SK-N-SH (cell line): ENCODE results near the gene CD79A.

Experiments
- EP300 ChIP-seq, 2 experiments: IDR thresholded peaks; 2 replicates each; pipeline versions ENCODE4 v1.4.0 to v1.6.1; 2012; ENCODE audit warnings: borderline replicate concordance in 1 of 2, low read depth in 1 of 2, low read length in 1 of 2
- EZH2phosphoT487 ChIP-seq: fragments of 200-600 bp; sonication (generic); IDR thresholded peaks from 2 replicates; pipeline ENCODE4 v1.6.1; 2017; ENCODE audit warnings: low read depth, mixed run types, mild to moderate bottlenecking, antibody characterized with exemption, moderate library complexity, borderline replicate concordance
- FOXJ3 ChIP-seq: sonication (generic); formaldehyde crosslinking; IDR thresholded peaks from 2 replicates; pipeline ENCODE4 v1.5.1; 2020; ENCODE audit warnings: mild to moderate bottlenecking, missing genetic modification reagents
- GABPA ChIP-seq: IDR thresholded peaks from 2 replicates; pipeline ENCODE4 v1.4.0; 2012; ENCODE audit warnings: low read depth, mild to moderate bottlenecking
- JUND ChIP-seq: IDR thresholded peaks from 2 replicates; pipeline ENCODE4 v1.4.0; 2012
- RCOR1 ChIP-seq: fragments of 150-350 bp; IDR thresholded peaks from 2 replicates; pipeline ENCODE4 v1.6.1; 2017; ENCODE audit warnings: antibody characterized with exemption, low read length
- SMC3 ChIP-seq: IDR thresholded peaks from 2 replicates; pipeline ENCODE4 v1.6.1; 2012; ENCODE audit warnings: low read depth, low read length, improper control_type of control experiment
- TF ChIP-seq, protein P1 (sequence below): fragments of 200-600 bp; sonication (generic); IDR thresholded peaks from 2 replicates; pipeline ENCODE4 v1.6.1; 2017; ENCODE audit warnings: antibody characterized with exemption, mild to moderate bottlenecking, moderate library complexity
- TF ChIP-seq, protein P2 (sequence below): IDR thresholded peaks from 2 replicates; pipeline ENCODE4 v1.4.0; 2012; ENCODE audit warnings: low read depth
- TF ChIP-seq, protein P3 (sequence below): IDR thresholded peaks from 2 replicates; pipeline ENCODE4; 2012

DNA sequence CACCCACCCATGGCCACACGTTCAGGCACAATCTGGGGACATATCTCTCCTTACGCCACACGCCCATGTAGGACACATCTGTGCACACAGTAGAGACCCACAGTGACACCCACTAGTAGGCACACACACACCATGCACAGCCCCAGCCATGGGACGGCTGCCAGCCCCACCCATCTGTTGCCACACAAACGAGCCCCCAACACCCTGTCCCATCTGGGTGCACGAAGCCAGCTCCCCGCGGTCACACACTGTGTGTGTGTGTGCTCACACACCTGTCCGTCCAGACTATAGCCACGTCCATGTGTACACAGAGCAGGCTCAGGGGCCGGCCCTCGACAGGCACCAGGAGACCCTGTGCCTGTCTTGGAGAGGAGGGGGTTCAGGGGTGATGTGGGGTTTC, 40.6 kb downstream of the CD79A start:
- TF ChIP-seq, protein P1, sequence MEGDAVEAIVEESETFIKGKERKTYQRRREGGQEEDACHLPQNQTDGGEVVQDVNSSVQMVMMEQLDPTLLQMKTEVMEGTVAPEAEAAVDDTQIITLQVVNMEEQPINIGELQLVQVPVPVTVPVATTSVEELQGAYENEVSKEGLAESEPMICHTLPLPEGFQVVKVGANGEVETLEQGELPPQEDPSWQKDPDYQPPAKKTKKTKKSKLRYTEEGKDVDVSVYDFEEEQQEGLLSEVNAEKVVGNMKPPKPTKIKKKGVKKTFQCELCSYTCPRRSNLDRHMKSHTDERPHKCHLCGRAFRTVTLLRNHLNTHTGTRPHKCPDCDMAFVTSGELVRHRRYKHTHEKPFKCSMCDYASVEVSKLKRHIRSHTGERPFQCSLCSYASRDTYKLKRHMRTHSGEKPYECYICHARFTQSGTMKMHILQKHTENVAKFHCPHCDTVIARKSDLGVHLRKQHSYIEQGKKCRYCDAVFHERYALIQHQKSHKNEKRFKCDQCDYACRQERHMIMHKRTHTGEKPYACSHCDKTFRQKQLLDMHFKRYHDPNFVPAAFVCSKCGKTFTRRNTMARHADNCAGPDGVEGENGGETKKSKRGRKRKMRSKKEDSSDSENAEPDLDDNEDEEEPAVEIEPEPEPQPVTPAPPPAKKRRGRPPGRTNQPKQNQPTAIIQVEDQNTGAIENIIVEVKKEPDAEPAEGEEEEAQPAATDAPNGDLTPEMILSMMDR, result no peak
- no peak for TF ChIP-seq EP300 (IDR thresholded peaks at IDR 0.05; ENCODE audit: borderline replicate concordance in 1 of 2, low read depth in 1 of 2, low read length in 1 of 2)
- TF ChIP-seq FOXJ3 (CRISPR knock-in tag), result no peak
- TF ChIP-seq, protein P2, sequence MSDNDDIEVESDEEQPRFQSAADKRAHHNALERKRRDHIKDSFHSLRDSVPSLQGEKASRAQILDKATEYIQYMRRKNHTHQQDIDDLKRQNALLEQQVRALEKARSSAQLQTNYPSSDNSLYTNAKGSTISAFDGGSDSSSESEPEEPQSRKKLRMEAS, result no peak
- no peak for TF ChIP-seq JUND
- TF ChIP-seq SMC3, result no peak
- no peak for TF ChIP-seq EZH2phosphoT487
- TF ChIP-seq, protein P3, sequence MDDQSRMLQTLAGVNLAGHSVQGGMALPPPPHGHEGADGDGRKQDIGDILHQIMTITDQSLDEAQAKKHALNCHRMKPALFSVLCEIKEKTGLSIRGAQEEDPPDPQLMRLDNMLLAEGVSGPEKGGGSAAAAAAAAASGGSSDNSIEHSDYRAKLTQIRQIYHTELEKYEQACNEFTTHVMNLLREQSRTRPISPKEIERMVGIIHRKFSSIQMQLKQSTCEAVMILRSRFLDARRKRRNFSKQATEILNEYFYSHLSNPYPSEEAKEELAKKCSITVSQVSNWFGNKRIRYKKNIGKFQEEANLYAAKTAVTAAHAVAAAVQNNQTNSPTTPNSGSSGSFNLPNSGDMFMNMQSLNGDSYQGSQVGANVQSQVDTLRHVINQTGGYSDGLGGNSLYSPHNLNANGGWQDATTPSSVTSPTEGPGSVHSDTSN, result no peak
- no peak for TF ChIP-seq RCOR1
- TF ChIP-seq GABPA, result no peak
